HepG2 (cell line): ENCODE measurements around the gene ARSB. TPM values are rescaled to one million over a fixed set of nuclear protein-coding genes. Genes with fewer than 3 reads are reported as not detected.

Source experiments
- ATAC-seq: fragments of 200-7000 bp; cut with Tn5 transposase; 3 replicates; pipeline ENCODE4 v1.9.1; 2020; ENCODE audit warnings: mild to moderate bottlenecking, moderate library complexity
- BruUV-seq: library from RNA; stranded (reverse); fragments of 400-500 nt; replicated peaks from 2 replicates; lab custom pipeline; 2021; lab: Mats Ljungman, UMichigan
- CTCF ChIA-PET: fragments of 300-600 bp; formaldehyde crosslinking; extraction: SDS; loops from one replicate; lab custom pipeline; 2021; ENCODE audit warnings: low total read pairs, inconsistent platforms, low intra/inter-chr PET ratio; lab: Yijun Ruan, JAX
- POLR2A ChIA-PET: fragments of 350-600 bp; sonication (Branson Sonifier 250); formaldehyde crosslinking; loops from one replicate; lab custom pipeline; 2020; ENCODE audit warnings: antibody characterized with exemption, inconsistent platforms; lab: Yijun Ruan, JAX
- DNase-seq: peaks from one replicate; pipeline ENCODE4 v3.0.0-alpha.2; 2015; ENCODE audit warnings: low spot score
- FAIRE-seq: peaks from 3 replicates; lab custom pipeline; 2011; peaks lifted over from hg19 to GRCh38; lab: Jason Lieb, UNC
- H2AFZ ChIP-seq: one replicate; pipeline ENCODE4 v1.6.1; 2011; ENCODE audit warnings: low read length, inconsistent platforms
- H3K27ac ChIP-seq: fragments of 300-600 bp; 3 replicates; pipeline ENCODE4 v1.8.0; 2011; ENCODE audit warnings: mixed run types, mild to moderate bottlenecking, mixed read lengths, low read length, inconsistent platforms; ENCODE audit not compliant: insufficient read depth; ENCODE audit errors: extremely low read length
- H3K27me3 ChIP-seq, 2 experiments: fragments of 200-600 bp in 1 of 2; 2 replicates in 1 of 2; 3 replicates in 1 of 2; pipeline versions ENCODE4 v1.6.0 to v1.8.0; 2011; ENCODE audit warnings: low read length in 2 of 2, mild to moderate bottlenecking in 2 of 2, moderate library complexity in 2 of 2, inconsistent platforms in 1 of 2; ENCODE audit not compliant: insufficient read depth in 2 of 2, control insufficient read depth in 1 of 2
- H3K36me3 ChIP-seq, 2 experiments: fragments of 200-600 bp in 1 of 2; replicated peaks in 1 of 2; 2 replicates in 1 of 2; 3 replicates in 1 of 2; pipeline versions ENCODE4 v1.5.1 to v1.8.0; 2011; ENCODE audit warnings: low read length in 2 of 2, inconsistent platforms in 1 of 2; ENCODE audit not compliant: insufficient read depth in 2 of 2, control insufficient read depth in 1 of 2
- H3K4me1 ChIP-seq: 2 replicates; pipeline ENCODE4 v1.5.1; 2012; ENCODE audit warnings: low read length, inconsistent platforms; ENCODE audit not compliant: insufficient read depth
- H3K4me2 ChIP-seq: 2 replicates; pipeline ENCODE4 v1.6.0; 2011; ENCODE audit warnings: low read depth, low read length, inconsistent platforms
- H3K4me3 ChIP-seq, 3 experiments: fragments of 200-600 bp in 1 of 3; sonication (generic), shearing (Covaris generic) in 1 of 3; replicated peaks in 1 of 3; 2 replicates each; pipeline ENCODE4 v1.5.1; 2011 to 2016; ENCODE audit warnings: low read length in 3 of 3, inconsistent platforms in 2 of 3, low read depth in 2 of 3, mild to moderate bottlenecking in 2 of 3, control low read depth in 1 of 3, mixed read lengths in 1 of 3; ENCODE audit not compliant: insufficient read depth in 1 of 3
- H3K79me2 ChIP-seq: one replicate; pipeline ENCODE4 v1.6.1; 2011; ENCODE audit warnings: low read length, inconsistent platforms; ENCODE audit not compliant: insufficient read depth
- H3K9ac ChIP-seq: 2 replicates; pipeline ENCODE4 v1.6.0; 2011; ENCODE audit warnings: mild to moderate bottlenecking, low read depth, low read length, inconsistent platforms; ENCODE audit not compliant: insufficient read depth
- H3K9me3 ChIP-seq: 2 replicates; pipeline ENCODE4 v1.5.1; 2012; ENCODE audit warnings: mild to moderate bottlenecking, low read length
- H4K20me1 ChIP-seq: 2 replicates; pipeline ENCODE4 v1.6.0; 2011; ENCODE audit warnings: inconsistent platforms, mild to moderate bottlenecking, low read length, moderate library complexity; ENCODE audit not compliant: insufficient read depth
- ATF5 ChIP-seq: sonication (generic); formaldehyde crosslinking; IDR thresholded peaks from 2 replicates; pipeline ENCODE4 v1.4.0; 2020; ENCODE audit warnings: mild to moderate bottlenecking, low read depth, missing genetic modification reagents
- IKZF5 ChIP-seq: IDR thresholded peaks from 2 replicates; pipeline ENCODE4 v1.6.1; 2018; ENCODE audit warnings: missing genetic modification reagents, mild to moderate bottlenecking, missing compliant biosample characterization
- RBM22 ChIP-seq: fragments of 200-400 bp; formaldehyde crosslinking; optimal IDR thresholded peaks from 2 replicates; pipeline ENCODE3; 2017; ENCODE audit warnings: mild to moderate bottlenecking, low read length, moderate library complexity
- RFX5 ChIP-seq: IDR thresholded peaks from 2 replicates; pipeline ENCODE4 v1.6.1; 2011; ENCODE audit warnings: low read depth, low read length, improper control_type of control experiment
- TBP ChIP-seq: sonication (generic); formaldehyde crosslinking; IDR thresholded peaks from 2 replicates; pipeline ENCODE4 v1.5.0; 2020; ENCODE audit warnings: missing genetic modification reagents
- ZSCAN9 ChIP-seq: IDR thresholded peaks from 2 replicates; pipeline ENCODE4 v1.6.1; 2016; ENCODE audit warnings: borderline replicate concordance
- WGBS: methylation state at CpG from one replicate; pipeline ENCODE4 v1.1.6; 2017; ENCODE audit warnings: low lambda C conversion rate; 5-methylcytosine and 5-hydroxymethylcytosine counted together
- in situ Hi-C: cut with HindIII; loops from 2 replicates; pipeline ENCODE4 v1.10.0; 2017; ENCODE audit warnings: low pct_unique_long_range_greater_than_20kb; ENCODE audit not compliant: extremely low pct_ligation_motif_present
- intact Hi-C: fragments of 100-400 bp; cut with micrococcal nuclease; formaldehyde crosslinking; loops from one replicate; pipeline ENCODE4 v1.10.0; 2022; ENCODE audit not compliant: unreplicated experiment
- polyA plus RNA-seq, 8 experiments: library from polyadenylated mRNA; depleted of rRNA in 3 of 8; stranded (reverse) in 7 of 8; unstranded in 1 of 8; fragments of >200 nt; fragmentation: Illumina TruSeq in 4 of 8; extraction: Trizol in 4 of 8; gene quantifications; 2 replicates each; pipeline versions ENCODE4 v1.2.1 to v1.2.3, GENCODE V29; 2011 to 2016; ENCODE audit warnings: low read depth in 4 of 8, missing spikeins in 1 of 8, mixed read lengths in 1 of 8; ENCODE audit not compliant: insufficient read depth in 1 of 8
- total RNA-seq, 5 experiments: library from RNA; depleted of rRNA; stranded (reverse); fragments of >200 nt; fragmentation: Illumina TruSeq; extraction: Trizol; gene quantifications; 2 replicates each; pipeline ENCODE4 v1.2.3, GENCODE V29; 2016; ENCODE audit warnings: low read depth in 1 of 5
- TF ChIP-seq, protein P1 (sequence below): sonication (generic); formaldehyde crosslinking; IDR thresholded peaks from 2 replicates; pipeline ENCODE4 v1.5.1; 2020; ENCODE audit warnings: missing genetic modification reagents, mild to moderate bottlenecking, borderline replicate concordance
- TF ChIP-seq, protein P2 (sequence below): sonication (generic); formaldehyde crosslinking; IDR thresholded peaks from 2 replicates; pipeline ENCODE4 v1.8.1; 2022; ENCODE audit warnings: low read depth, mild to moderate bottlenecking, missing genetic modification reagents
- TF ChIP-seq, protein P3 (sequence below): sonication (generic); formaldehyde crosslinking; IDR thresholded peaks from 2 replicates; pipeline ENCODE4 v1.8.0; 2022; ENCODE audit warnings: mild to moderate bottlenecking, missing genetic modification reagents, moderate library complexity

ARSB gene
- total and polyA plus RNA-seq, 2 of the 13 experiments (the other 11 are each of a cell fraction or from before 2014, with no cell fraction given): 52.6 to 66.4 TPM

- ChIA-PET POLR2A (no interaction called here), CTCF (no interaction called here)
- WGBS: 85% methylated on average over 8 of the region's 8 CpGs
- in situ Hi-C loops (no loop called here), intact Hi-C loops (loop anchor here (2.0 kb wide), 1 partner anchor 71 kb away; no protein-coding TSS in a partner anchor)
- H3K36me3 ChIP-seq: peaks cover 4 to 15% of the 10 kb centered on the region in 2 experiments; a peak in 4 of 5 replicates
- no peaks in the 10 kb centered on the region for H3K79me2 ChIP-seq
- no peak overlapping the region for H3K4me3 ChIP-seq
- H3K9ac ChIP-seq: no peak overlapping the region
- FAIRE-seq (no peak), DNase-seq (no peak), ATAC-seq (no peak)
- no peak overlapping the region for H3K27ac ChIP-seq
- no peaks in the 10 kb centered on the region for H3K27me3 ChIP-seq
- H3K4me1 ChIP-seq: peaks cover 15% of the 10 kb centered on the region
- no TSS peak for BruUV-seq
- no peaks in the 10 kb centered on the region; the same call in 1 of the 2 replicates for H4K20me1 ChIP-seq
- H2AFZ ChIP-seq: no peak overlapping the region
- TF ChIP-seq, protein P1, sequence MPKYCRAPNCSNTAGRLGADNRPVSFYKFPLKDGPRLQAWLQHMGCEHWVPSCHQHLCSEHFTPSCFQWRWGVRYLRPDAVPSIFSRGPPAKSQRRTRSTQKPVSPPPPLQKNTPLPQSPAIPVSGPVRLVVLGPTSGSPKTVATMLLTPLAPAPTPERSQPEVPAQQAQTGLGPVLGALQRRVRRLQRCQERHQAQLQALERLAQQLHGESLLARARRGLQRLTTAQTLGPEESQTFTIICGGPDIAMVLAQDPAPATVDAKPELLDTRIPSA (CRISPR knock-in tag): no peak
- TF ChIP-seq ATF5 (CRISPR knock-in tag): no peak
- no peak for TF ChIP-seq ZSCAN9 (CRISPR knock-in tag)
- TF ChIP-seq, protein P2, sequence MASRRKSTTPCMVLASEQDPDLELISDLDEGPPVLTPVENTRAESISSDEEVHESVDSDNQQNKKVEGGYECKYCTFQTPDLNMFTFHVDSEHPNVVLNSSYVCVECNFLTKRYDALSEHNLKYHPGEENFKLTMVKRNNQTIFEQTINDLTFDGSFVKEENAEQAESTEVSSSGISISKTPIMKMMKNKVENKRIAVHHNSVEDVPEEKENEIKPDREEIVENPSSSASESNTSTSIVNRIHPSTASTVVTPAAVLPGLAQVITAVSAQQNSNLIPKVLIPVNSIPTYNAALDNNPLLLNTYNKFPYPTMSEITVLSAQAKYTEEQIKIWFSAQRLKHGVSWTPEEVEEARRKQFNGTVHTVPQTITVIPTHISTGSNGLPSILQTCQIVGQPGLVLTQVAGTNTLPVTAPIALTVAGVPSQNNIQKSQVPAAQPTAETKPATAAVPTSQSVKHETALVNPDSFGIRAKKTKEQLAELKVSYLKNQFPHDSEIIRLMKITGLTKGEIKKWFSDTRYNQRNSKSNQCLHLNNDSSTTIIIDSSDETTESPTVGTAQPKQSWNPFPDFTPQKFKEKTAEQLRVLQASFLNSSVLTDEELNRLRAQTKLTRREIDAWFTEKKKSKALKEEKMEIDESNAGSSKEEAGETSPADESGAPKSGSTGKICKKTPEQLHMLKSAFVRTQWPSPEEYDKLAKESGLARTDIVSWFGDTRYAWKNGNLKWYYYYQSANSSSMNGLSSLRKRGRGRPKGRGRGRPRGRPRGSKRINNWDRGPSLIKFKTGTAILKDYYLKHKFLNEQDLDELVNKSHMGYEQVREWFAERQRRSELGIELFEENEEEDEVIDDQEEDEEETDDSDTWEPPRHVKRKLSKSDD (CRISPR knock-in tag): no peak
- TF ChIP-seq, protein P3, sequence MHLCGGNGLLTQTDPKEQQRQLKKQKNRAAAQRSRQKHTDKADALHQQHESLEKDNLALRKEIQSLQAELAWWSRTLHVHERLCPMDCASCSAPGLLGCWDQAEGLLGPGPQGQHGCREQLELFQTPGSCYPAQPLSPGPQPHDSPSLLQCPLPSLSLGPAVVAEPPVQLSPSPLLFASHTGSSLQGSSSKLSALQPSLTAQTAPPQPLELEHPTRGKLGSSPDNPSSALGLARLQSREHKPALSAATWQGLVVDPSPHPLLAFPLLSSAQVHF (CRISPR knock-in tag): no peak
- no peak for TF ChIP-seq TBP (CRISPR knock-in tag)
- TF ChIP-seq RBM22: no peak
- no peak for TF ChIP-seq RFX5
- TF ChIP-seq IKZF5: no peak
- no peaks in the 10 kb centered on the region for H3K9me3 ChIP-seq
- H3K4me2 ChIP-seq: no peak overlapping the region
These were observed 187.0 kb downstream of the ARSB start for GRCh38 chr5:78797936-78798672.
